ENCODE data around the gene TUFM.
A peak's percentile ranks its signal among the peaks of the same experiment; 100 is the strongest.
"Not testable (repeated sequence)": the region's sequence is repeated elsewhere in the genome, so short reads cannot be mapped to it uniquely, and the experiment has no call there.

The TUFM gene

GRCh38 chr16:28846080-28846932, at the start of gene TUFM:
Gene TUFM (minus strand): TSS chr16:28846348. CDS start chr16:28846269, 79 bp downstream.
- peak; percentile 99 for DNase-seq (ENCODE audit: low read depth, low spot score)

DNA sequence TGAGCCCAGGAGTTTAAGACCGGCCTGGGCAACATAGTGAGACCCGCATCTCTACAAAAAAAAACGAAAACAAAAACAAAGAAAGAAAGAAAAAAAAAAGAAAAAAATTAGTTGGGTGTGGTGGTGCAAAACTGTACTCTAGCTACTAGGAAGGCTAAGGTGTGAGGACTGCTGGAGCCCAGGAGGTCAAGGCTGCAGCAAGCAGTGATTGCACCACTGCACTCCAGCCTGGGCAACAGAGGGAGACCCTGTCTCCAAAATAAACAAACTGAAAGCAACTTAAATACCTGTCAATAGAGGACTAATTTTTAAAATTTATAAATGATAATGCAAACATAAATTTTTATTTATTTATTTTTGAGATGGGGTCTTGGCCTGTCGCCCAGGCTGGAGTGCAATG, 49.5 kb upstream of the TUFM start:
- DNase-seq (ENCODE audit: low read depth, low spot score) = no peak

GRCh38 chr16:28893291-28893690, 47.1 kb upstream of the TUFM start:
- no peak for DNase-seq (ENCODE audit: low read depth, low spot score)

DNA sequence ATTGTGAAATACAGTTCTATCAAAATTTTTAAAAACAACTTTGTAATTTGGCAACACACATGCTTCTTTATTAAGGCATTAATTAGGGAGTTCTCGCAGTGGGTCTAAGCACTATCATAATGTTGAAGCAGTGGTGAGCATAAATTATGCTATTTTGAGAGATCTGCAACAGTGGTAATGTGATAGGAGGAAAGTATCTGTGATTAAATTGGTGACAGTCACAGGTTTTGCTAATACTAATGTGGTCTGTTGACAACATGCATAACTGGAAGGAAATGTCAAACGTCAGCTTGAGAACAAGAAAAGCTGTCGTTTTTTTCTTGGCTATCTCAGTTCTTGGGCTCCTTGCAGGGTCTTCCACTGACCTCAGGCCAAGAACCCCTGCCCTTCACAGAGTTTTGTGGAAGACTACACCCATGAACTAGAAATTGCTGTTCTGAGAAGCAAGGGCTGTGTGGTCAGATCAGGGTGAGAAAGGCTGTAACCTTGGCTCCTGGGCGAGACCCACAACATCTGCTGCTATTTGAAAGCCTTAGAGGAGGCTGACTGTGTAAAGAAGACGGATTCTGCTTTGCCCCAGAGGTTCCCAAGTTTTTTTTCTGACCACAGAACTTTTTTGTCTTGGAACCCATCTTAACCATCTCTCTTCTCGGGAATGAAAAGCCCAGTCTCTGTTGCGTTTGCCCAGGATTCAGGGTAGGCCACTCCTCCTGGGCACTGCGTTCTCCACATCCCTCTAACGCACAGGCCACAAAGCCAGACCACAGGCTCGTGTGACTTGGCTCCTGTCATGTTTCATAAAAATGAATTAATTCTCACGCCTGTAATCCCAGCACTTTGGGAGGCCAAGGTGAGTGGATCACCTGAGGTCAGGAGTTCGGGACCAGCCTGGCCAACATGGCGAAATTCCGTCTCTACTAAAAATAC, 46.1 kb upstream of the TUFM start:
- DNase-seq (ENCODE audit: low read depth, low spot score) = no peak

DNA sequence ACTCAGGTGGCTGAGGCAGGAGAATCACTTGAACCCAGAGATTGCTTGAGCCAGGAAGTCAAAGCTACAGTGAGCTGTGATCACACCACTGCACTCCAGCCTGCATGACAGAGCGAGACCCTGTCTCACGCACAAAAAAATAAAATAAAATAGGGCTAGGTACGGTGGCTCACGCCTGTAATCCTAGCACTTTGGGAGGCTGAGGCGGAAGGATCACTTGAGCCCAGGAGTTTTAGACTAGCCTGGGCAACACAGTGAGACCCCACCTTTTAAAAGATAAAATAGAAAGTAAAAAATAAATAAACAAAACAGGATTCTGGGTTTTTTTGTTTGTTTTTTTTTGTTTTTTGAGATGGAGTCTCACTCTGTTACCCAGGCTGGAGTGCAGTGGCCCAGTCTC, 44.2 kb upstream of the TUFM start:
- DNase-seq (ENCODE audit: low read depth, low spot score) = not testable (repeated sequence)

DNA sequence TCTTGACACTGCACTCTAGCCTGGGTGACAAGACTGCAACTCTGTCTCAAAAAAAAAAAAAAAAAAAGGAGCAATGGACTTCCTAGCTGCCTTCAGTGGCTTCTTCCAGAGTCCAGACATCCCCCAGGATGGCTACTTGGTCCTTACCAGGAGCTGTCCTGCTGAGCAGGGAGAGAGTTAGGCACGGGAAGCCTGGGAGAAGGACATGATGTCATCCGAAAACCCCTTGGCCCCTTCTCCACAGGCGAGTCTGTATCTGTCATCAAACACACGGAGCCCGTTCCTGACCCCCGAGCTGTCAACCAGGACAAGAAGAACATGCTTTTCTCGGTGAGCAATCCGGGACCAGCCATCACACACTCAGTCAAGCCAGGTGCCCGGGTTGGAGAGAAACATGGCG, 40.8 kb upstream of the TUFM start:
- no peak for DNase-seq (ENCODE audit: low read depth, low spot score)

DNA sequence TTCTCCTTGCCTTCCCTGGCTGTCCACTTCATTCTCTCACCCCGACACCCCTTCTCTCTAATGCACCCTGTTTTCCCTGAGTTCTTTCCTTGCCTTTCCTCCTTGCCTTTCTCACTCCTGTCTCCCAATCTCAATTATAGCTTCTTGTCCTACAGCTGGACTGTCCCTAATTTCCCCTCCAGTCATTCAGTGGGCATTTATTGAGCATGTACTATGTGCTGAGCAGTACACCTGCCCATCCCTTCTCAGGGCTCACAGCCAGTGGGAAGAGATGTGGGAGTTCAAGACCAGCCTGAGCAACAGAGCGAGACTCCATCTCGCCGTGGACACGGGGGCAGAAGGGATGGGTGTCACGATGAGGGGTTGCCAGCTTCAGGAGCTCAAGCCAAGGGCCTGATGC, 37.9 kb upstream of the TUFM start:
- no peak for DNase-seq (ENCODE audit: low read depth, low spot score)

- no peak for DNase-seq (ENCODE audit: low read depth, low spot score)
Observed at GRCh38 chr16:28883221-28883996, 37.3 kb upstream of the TUFM start.

DNA sequence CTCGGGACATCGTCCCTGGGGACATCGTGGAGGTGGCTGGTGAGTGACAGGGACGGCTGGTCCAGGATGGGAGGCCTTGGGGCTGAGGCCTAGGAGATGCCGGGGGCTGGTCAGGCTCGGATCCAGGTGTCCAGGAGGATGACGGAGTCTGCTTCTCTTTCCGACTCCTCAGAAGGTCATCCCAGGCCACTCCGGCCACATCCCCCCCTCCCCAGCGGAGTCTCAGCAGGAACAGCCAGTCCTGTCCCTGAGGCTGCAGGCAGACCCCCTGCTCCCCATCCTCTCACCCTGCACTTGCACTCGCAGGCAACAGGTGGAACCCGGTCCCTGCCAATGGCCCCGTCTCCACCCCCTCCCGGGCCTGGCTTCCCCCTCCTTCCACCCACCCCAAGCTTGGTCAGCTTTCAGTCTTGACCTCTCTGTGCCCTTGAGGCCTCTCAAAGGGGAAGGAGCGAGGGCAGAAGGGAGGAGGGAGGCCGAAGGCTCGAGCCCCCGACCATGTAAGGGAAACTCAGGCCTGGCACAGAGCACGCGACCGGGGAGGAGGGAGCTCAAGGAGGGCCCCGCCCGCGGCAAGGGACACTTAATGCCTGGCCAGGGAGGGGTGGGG, 36.5 kb upstream of the TUFM start:
- no peak for DNase-seq (ENCODE audit: low read depth, low spot score)

- not testable (repeated sequence) for DNase-seq (ENCODE audit: low read depth, low spot score)
Observed at GRCh38 chr16:28881565-28881964, 35.4 kb upstream of the TUFM start.

- DNase-seq (ENCODE audit: low read depth, low spot score) = no peak
Observed at GRCh38 chr16:28880955-28881354, 34.8 kb upstream of the TUFM start.

GRCh38 chr16:28880589-28880915, 34.4 kb upstream of the TUFM start:
- DNase-seq (ENCODE audit: low read depth, low spot score) = no peak

DNA sequence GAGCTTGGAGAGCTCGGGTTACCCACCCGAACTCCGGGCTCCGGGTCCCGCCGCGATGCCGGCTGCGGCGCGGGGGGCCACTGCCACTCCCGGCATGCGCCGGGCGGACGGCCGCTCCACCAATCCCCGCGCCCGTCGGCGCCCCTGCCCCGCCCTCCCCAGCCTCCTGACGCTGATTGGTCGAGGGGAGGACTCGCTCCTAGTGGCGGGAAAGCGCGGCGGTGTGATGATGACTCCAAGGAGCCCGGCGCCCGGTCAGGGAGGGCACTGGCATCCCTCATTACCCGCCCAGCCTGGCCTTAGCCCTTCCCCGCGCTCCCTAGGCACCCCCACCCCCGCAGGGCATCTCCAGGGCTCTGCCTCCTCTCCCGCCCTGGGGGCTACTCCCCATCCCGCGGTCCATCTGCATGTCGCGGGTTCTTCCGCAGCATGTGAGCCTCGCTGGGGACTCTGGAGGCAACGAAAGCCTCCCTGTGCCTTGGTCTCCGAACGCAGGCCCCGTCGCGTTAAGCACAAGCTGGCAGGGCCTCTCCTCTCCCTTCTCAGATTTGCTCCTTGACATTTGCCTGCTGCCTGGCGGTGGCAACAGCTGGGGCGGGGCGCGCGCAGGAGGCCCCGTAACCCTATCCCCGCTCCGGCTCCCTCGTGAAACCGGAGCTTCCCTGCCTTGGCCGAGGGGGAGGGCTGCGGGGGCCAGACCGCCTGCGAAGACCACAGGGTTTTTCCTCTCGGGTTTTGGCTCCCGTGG, 33.9 kb upstream of the TUFM start:
- DNase-seq (ENCODE audit: low read depth, low spot score) = peak; percentile 95

DNA sequence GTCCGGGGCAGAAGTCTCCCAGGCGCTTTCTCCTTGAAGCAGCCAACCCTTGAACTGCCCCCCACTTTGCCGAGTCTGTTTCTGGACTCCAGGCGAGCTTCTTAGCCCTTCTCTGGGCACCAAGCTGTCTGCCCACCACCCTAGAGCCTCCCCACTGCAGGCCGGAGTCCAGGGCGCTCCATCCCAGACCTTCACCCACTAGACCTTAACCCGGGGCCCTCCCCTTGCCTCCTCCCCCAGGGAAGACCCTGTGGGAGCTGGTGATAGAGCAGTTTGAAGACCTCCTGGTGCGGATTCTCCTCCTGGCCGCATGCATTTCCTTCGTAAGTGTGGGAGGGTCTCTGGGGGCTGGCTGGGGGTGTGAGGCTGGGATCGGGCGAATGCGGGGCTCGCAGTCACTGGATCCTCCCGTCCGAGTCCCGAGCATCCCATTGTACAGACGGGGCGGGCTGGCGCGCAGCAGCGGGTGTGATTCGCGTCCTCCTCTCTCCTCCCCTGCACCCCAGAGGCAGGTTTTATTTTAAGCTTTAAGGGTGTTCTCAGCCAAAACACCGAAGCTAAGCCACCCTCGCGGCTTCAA, 33.2 kb upstream of the TUFM start:
- DNase-seq (ENCODE audit: low read depth, low spot score) = peak; percentile 18

GRCh38 chr16:28878083-28878926, 32.2 kb upstream of the TUFM start, which contains the start of gene ATP2A1:
Gene ATP2A1 (plus strand): TSS chr16:28878488. CDS start chr16:28878672, 184 bp downstream.
- no peak for DNase-seq (ENCODE audit: low read depth, low spot score)

- no peak for DNase-seq (ENCODE audit: low read depth, low spot score)
Observed at GRCh38 chr16:28877655-28878000, 31.5 kb upstream of the TUFM start.

DNA sequence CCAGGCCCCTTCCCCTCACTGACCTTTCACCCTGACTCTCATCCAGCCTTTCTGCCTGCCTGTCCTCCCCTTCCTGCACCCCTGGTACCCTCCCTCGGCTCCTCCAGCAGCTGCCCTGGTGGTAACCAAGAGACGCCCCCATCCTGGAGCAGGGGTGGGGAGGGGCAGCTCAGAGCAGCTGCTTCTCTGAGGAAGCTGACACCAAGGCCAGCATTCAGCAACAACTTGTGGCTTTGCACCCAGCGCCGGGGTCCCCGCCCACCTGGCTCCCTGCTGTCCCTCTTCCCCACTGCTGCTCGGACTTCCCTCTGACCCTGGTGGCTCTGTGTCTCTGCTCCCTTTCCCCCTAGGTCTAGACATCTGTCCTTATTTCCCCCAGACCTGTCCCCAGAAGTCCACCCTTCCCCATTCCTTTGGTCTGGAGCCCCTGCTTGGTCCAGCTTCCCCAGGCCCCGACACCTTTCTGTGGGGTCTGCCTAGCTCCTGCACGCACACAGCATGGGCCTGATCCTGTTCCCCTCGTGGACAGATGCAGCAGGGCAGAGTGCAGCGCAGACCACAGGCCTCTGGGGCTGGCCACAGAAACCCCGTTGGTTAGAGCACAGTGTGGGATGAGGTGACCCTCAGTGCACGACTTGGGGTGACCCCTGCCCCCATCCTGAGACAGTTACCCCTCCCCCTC, 31.0 kb upstream of the TUFM start:
- no peak for DNase-seq (ENCODE audit: low read depth, low spot score)

DNA sequence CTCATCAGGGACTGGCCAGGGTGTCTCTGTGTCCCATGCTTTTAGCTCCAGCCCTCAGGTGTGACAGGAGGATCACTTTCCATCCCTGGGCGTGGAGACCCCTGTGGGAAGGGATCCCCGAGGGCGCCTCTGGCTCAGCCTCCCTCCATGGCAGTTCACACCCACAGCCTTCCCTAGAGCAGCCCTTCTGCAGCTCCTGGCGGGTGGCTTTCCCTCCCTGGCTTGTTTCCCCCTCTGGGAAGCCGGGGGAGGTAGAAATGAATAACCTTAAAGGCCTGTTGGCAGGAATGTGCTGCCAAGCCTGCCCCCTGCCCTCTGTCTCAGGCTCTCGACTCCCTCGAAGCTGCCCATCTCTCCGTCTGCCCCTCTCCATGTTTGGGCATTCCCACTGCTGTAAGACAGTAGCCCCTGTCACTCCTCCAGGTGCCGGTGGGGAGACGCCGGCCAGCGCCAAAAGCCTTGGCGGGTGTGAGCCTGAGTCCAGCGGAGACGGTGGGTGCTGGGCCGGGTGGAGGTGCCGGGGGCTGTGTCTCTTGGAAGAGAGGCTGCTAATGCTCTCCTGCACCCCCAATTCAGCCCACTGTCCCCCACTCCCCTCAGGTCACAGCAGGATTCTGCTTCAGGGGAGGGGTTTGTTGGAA, 30.0 kb upstream of the TUFM start:
- DNase-seq (ENCODE audit: low read depth, low spot score) = no peak

Measured in astrocyte of the hippocampus (primary cell).